ENCODE results near the gene PLOD3. TPM values are rescaled to one million over a fixed set of nuclear protein-coding genes. Genes with fewer than 3 reads are reported as not detected.

Gene PLOD3
- total RNA-seq, 1 experiment from 2014 or later = 112 TPM

DNA sequence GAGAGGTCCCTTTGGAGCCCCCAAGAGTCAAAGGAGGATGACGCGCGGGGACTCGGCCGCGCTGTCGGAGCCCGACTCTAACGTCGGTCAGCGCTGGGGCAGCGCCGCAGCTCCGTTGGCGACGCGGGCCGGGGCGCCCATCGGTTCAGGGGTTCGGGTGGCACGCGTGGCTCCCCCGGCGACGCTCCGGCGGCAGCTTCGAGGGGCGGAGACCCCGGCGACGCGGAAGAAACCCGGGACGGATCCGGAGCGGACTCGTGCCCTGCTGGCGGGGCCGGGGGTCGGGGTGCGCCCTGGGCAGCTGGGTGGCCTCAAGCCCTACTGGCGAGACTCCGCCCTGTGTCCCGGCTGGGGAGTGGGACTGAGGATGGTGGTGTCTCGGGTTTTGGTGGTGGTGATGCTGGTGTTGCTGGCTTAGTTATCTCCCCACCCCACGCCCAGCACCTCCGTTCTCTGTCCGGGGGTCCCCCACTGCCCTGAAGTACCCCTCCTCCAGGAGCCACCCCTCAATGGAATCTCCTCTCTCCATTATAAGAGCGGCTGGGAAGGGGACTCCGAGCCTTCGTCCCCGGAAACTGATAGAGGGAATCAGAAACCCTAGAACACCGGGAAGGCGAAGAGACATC lies 37.1 kb downstream of the PLOD3 start, which contains the start of gene NAT16:
TSS of gene NAT16 (minus strand) at position 164 of the 626 bp plus-strand sequence. CDS start 5,486 bp downstream, outside the sequence.
- H3K36me3 Mint-ChIP-seq (ENCODE audit: insufficient read depth, unreplicated experiment) = peaks cover 9% of the 10 kb centered on the region
- H3K36me3 ChIP-seq (ENCODE audit: control insufficient read depth, insufficient read depth, low read length) = no peaks in the 10 kb centered on the region
- no TSS peak for BruUV-seq (replicated peaks)
- H3K27ac Mint-ChIP-seq (ENCODE audit: unreplicated experiment) = no peak within 1 kb of the TSS
- TF ChIP-seq, protein P1, sequence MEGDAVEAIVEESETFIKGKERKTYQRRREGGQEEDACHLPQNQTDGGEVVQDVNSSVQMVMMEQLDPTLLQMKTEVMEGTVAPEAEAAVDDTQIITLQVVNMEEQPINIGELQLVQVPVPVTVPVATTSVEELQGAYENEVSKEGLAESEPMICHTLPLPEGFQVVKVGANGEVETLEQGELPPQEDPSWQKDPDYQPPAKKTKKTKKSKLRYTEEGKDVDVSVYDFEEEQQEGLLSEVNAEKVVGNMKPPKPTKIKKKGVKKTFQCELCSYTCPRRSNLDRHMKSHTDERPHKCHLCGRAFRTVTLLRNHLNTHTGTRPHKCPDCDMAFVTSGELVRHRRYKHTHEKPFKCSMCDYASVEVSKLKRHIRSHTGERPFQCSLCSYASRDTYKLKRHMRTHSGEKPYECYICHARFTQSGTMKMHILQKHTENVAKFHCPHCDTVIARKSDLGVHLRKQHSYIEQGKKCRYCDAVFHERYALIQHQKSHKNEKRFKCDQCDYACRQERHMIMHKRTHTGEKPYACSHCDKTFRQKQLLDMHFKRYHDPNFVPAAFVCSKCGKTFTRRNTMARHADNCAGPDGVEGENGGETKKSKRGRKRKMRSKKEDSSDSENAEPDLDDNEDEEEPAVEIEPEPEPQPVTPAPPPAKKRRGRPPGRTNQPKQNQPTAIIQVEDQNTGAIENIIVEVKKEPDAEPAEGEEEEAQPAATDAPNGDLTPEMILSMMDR (IDR thresholded peaks at IDR 0.05; ENCODE audit: insufficient read depth in 1 of 2, low read depth in 1 of 2, low read length in 1 of 2, severe bottlenecking in 1 of 2, unreplicated experiment in 1 of 2) = no peak
- intact Hi-C loops (cut with micrococcal nuclease; ENCODE audit: unreplicated experiment) = no loop called here
- no peaks in the 10 kb centered on the region for H3K9me3 Mint-ChIP-seq (ENCODE audit: unreplicated experiment)
- peak within 1 kb of the TSS; percentile 37 for H3K4me3 ChIP-seq (ENCODE audit: low read depth, low read length)
- no peak for DNase-seq
- H3K9me3 ChIP-seq = no peaks in the 10 kb centered on the region
- ChIA-PET POLR2A (interaction anchor here (0.6 kb wide), 1 partner anchor 1778 kb away, joined by 3 read pairs; no protein-coding TSS in a partner anchor), CTCF (no interaction called here)
- H3K4me3 Mint-ChIP-seq (ENCODE audit: unreplicated experiment) = peak within 1 kb of the TSS; percentile 84
- H3K4me1 ChIP-seq = peaks cover 7% of the 10 kb centered on the region
- H3K27me3 ChIP-seq (replicated peaks; ENCODE audit: control insufficient read depth, insufficient read depth, low read length) = no peaks in the 10 kb centered on the region; the same call in 1 of the 2 replicates
- H3K4me1 Mint-ChIP-seq (ENCODE audit: low read depth, unreplicated experiment) = peaks cover 16% of the 10 kb centered on the region
- peaks cover 15% of the 10 kb centered on the region for H3K27me3 Mint-ChIP-seq (ENCODE audit: insufficient read depth, unreplicated experiment)

DNA sequence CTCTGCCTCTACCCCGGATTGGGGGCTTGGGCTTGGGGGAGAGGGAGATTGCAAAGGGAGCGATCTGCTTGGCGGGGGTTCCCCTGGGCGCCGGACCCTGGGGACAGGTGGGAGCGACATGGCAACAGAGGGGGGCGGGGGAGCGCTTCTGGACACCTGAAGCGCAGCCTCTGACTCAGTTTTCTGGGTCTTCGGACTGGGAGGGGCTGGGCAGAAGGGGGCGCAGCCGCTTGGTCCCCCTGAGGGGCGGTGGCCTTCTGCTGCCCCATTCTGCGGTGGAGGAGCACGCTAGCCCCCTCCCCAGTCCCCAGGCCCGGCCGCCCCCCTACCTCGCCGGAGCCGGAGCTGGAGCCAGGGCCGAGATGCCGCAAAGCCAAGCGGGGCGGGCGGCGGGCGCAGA lies 37.7 kb downstream of the PLOD3 start:
- Histone ChIP-seq H3K36me3 (ENCODE audit: control insufficient read depth, insufficient read depth, low read length) (no peaks in the 10 kb centered on the region), H3K4me3 (ENCODE audit: low read depth, low read length) (peak overlapping the region; percentile 37), H3K27me3 (replicated peaks; ENCODE audit: control insufficient read depth, insufficient read depth, low read length) (no peaks in the 10 kb centered on the region; the same call in 1 of the 2 replicates), H3K4me1 (peaks cover 4% of the 10 kb centered on the region; the same call in 1 of the 2 replicates), H3K9me3 (no peaks in the 10 kb centered on the region)
- ChIA-PET POLR2A (interaction anchor here (0.6 kb wide), 1 partner anchor 1777 kb away, joined by 3 read pairs; no protein-coding TSS in a partner anchor), CTCF (no interaction called here)
- intact Hi-C loops (cut with micrococcal nuclease; ENCODE audit: unreplicated experiment) = no loop called here
- peaks cover 9% of the 10 kb centered on the region for H3K36me3 Mint-ChIP-seq (ENCODE audit: insufficient read depth, unreplicated experiment)
- no peaks in the 10 kb centered on the region for H3K9me3 Mint-ChIP-seq (ENCODE audit: unreplicated experiment)
- peaks cover 16% of the 10 kb centered on the region for H3K4me1 Mint-ChIP-seq (ENCODE audit: low read depth, unreplicated experiment)
- H3K4me3 Mint-ChIP-seq (ENCODE audit: unreplicated experiment) = peak overlapping the region; percentile 84
- TF ChIP-seq, protein P1 (IDR thresholded peaks at IDR 0.05; ENCODE audit: insufficient read depth in 1 of 2, low read depth in 1 of 2, low read length in 1 of 2, severe bottlenecking in 1 of 2, unreplicated experiment in 1 of 2) = no peak
- DNase-seq = no peak
- no peak overlapping the region for H3K27ac Mint-ChIP-seq (ENCODE audit: unreplicated experiment)
- H3K27me3 Mint-ChIP-seq (ENCODE audit: insufficient read depth, unreplicated experiment) = peaks cover 20% of the 10 kb centered on the region
- BruUV-seq (replicated peaks) = no TSS peak

GRCh38 chr7:101179117-101179516 lies 38.3 kb downstream of the PLOD3 start:
- ChIA-PET CTCF (interaction anchor here (0.7 kb wide), 1 partner anchor 1025 kb away, joined by 3 read pairs; no protein-coding TSS in a partner anchor), POLR2A (interaction anchor here (0.6 kb wide), 1 partner anchor 45 kb away, joined by 11 read pairs; no protein-coding TSS in a partner anchor)
- TF ChIP-seq, protein P1 (IDR thresholded peaks at IDR 0.05; ENCODE audit: insufficient read depth in 1 of 2, low read depth in 1 of 2, low read length in 1 of 2, severe bottlenecking in 1 of 2, unreplicated experiment in 1 of 2) = no peak

More at GRCh38 chr7:101179117-101179516, 38.3 kb downstream of the PLOD3 start:
- no peaks in the 10 kb centered on the region for H3K9me3 ChIP-seq
- H3K4me1 Mint-ChIP-seq (ENCODE audit: low read depth, unreplicated experiment) = peaks cover 16% of the 10 kb centered on the region
- no TSS peak for BruUV-seq (replicated peaks)
- H3K4me1 ChIP-seq = peaks cover 4% of the 10 kb centered on the region; the same call in 1 of the 2 replicates
- H3K4me3 Mint-ChIP-seq (ENCODE audit: unreplicated experiment) = peak overlapping the region; percentile 84
- H3K27ac Mint-ChIP-seq (ENCODE audit: unreplicated experiment) = no peak overlapping the region
- H3K27me3 Mint-ChIP-seq (ENCODE audit: insufficient read depth, unreplicated experiment) = peaks cover 23% of the 10 kb centered on the region
- peaks cover 9% of the 10 kb centered on the region for H3K36me3 Mint-ChIP-seq (ENCODE audit: insufficient read depth, unreplicated experiment)
- H3K4me3 ChIP-seq (ENCODE audit: low read depth, low read length) = peak overlapping the region; percentile 37
- H3K27me3 ChIP-seq (replicated peaks; ENCODE audit: control insufficient read depth, insufficient read depth, low read length) = no peaks in the 10 kb centered on the region; the same call in 1 of the 2 replicates
- no peaks in the 10 kb centered on the region for H3K9me3 Mint-ChIP-seq (ENCODE audit: unreplicated experiment)
- intact Hi-C loops (cut with micrococcal nuclease; ENCODE audit: unreplicated experiment) = no loop called here
- no peak for DNase-seq
- H3K36me3 ChIP-seq (ENCODE audit: control insufficient read depth, insufficient read depth, low read length) = no peaks in the 10 kb centered on the region

Measured in Caco-2 (cell line).